Dendritic cell treated with granulocyte-macrophage colony-stimulating factor and Interleukin-4, amounts not matched to agents 40 ng/mL and 50 ng/mL, for 4 days (primary cell): ENCODE measurements around the gene SLC16A9.
A peak's percentile ranks its signal among the peaks of the same experiment; 100 is the strongest.
"Not testable (repeated sequence)": the region's sequence is repeated elsewhere in the genome, so short reads cannot be mapped to it uniquely, and the experiment has no call there.

ENCODE experiments used
- H3K27ac Mint-ChIP-seq: one replicate; pipeline ENCODE4 v1.8.0; 2022; ENCODE audit warnings: mild to moderate bottlenecking, mixed read lengths
- H3K27me3 Mint-ChIP-seq: one replicate; pipeline ENCODE4 v1.8.0; 2022; ENCODE audit warnings: mild to moderate bottlenecking, mixed read lengths
- H3K36me3 Mint-ChIP-seq: one replicate; pipeline ENCODE4 v1.8.0; 2022; ENCODE audit warnings: low read depth, mixed read lengths
- H3K4me1 Mint-ChIP-seq: one replicate; pipeline ENCODE4 v1.8.0; 2022; ENCODE audit warnings: low read depth, mixed read lengths
- H3K4me3 Mint-ChIP-seq: one replicate; pipeline ENCODE4 v1.8.0; 2022; ENCODE audit warnings: mild to moderate bottlenecking, moderate library complexity, mixed read lengths
- H3K9me3 Mint-ChIP-seq: one replicate; pipeline ENCODE4 v1.8.0; 2022; ENCODE audit warnings: mixed read lengths
- intact Hi-C: fragments of 100-400 bp; cut with micrococcal nuclease; formaldehyde crosslinking; loops from one replicate; pipeline ENCODE4 v1.15.0; 2022

Gene SLC16A9

DNA sequence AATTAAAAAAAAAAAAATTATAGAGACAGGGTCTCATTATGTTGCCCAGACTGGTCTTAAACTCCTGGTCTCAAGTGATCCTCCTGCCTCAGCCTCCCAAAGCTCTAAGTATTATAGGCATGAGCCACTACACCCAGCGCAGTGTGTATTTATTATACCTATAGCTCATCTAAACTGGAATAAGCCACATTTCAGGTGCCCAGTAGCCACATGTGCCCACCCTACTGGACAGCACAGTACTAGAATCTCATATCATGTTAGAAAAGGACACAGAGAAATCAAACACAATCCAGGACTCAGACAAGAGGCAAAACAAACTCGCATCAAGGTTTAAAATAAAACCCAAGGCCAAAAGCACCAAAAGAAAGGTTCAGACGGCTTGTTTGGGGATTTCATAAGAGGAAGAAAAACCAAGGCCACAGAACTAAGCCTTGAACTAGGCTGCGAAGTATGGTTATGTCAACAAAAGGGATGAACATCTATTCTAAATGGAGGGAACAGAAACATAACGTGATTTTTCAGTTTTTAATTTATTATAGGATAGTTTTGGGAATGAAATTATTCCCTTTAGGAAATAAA, 32.3 kb downstream of the SLC16A9 start:
- no peaks in the 10 kb centered on the region for H3K9me3 Mint-ChIP-seq
- no peak overlapping the region for H3K4me3 Mint-ChIP-seq
- H3K27ac Mint-ChIP-seq = no peak overlapping the region
- intact Hi-C loops = no loop called here
- no peaks in the 10 kb centered on the region for H3K4me1 Mint-ChIP-seq
- H3K36me3 Mint-ChIP-seq = no peaks in the 10 kb centered on the region
- no peaks in the 10 kb centered on the region for H3K27me3 Mint-ChIP-seq

DNA sequence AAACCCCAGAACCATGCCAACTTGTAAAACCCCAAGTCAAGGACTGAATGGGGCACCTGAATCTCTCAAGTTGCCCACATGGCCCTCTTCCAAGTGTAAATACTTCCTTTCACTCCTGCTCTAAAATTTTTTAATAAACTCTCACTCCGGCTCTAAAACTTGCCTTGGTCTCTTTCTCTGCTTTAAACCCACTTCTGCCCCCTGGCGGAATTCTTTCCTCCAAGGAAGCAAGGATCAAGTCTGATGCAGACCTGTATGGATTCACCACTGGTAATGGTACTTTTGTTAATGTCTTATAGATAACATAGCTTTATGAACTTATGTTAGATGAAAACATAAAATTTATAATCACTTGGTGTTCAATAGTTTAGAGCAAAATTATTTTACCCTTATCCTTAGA, 33.8 kb downstream of the SLC16A9 start:
- H3K4me1 Mint-ChIP-seq = no peaks in the 10 kb centered on the region
- no peaks in the 10 kb centered on the region for H3K9me3 Mint-ChIP-seq
- intact Hi-C loops = no loop called here
- H3K27me3 Mint-ChIP-seq = no peaks in the 10 kb centered on the region
- H3K27ac Mint-ChIP-seq = no peak overlapping the region
- H3K4me3 Mint-ChIP-seq = no peak overlapping the region
- H3K36me3 Mint-ChIP-seq = no peaks in the 10 kb centered on the region

- Mint-ChIP-seq H3K4me3 (no peak overlapping the region), H3K36me3 (no peaks in the 10 kb centered on the region), H3K4me1 (no peaks in the 10 kb centered on the region), H3K27me3 (no peaks in the 10 kb centered on the region), H3K27ac (no peak overlapping the region), H3K9me3 (no peaks in the 10 kb centered on the region)
- intact Hi-C loops = no loop called here
Observed at GRCh38 chr10:59674215-59674836, 35.3 kb downstream of the SLC16A9 start.

DNA sequence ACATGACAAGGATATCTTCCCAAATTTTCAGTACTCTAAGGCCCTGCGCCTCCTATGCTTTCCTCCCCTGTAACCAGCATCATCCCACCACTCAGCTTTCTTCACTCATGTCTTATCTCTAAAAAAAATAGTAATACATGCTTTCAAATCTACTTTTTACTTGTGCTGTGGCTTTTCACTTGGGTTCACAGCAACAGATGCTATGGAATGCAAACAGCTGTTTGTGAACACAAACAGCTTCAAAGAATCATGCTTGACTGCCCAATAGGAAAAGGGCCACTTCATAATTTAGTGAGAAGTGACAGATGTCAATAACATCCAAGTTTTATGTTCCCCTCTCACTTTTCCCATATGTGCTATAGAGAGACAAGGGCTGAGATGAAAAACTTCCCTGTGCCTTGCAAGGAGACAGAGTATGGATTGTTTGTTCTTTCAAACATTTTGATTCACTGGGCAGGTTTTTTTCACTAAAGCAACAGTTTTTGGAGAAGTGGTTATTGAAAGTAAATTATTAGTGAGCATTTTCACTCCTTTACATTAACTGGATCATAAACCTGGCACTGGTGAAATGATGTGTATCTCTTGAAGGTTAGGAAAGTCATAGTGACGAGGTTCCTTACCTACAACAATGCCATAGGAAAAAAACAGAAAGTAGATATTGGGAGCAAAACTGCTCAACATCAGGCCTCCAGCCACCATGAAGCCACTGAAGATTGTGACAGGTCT, 37.3 kb downstream of the SLC16A9 start:
- intact Hi-C loops = no loop called here
- Mint-ChIP-seq H3K27me3 (no peaks in the 10 kb centered on the region), H3K36me3 (no peaks in the 10 kb centered on the region), H3K4me1 (no peaks in the 10 kb centered on the region), H3K4me3 (no peak overlapping the region), H3K9me3 (no peaks in the 10 kb centered on the region), H3K27ac (no peak overlapping the region)

DNA sequence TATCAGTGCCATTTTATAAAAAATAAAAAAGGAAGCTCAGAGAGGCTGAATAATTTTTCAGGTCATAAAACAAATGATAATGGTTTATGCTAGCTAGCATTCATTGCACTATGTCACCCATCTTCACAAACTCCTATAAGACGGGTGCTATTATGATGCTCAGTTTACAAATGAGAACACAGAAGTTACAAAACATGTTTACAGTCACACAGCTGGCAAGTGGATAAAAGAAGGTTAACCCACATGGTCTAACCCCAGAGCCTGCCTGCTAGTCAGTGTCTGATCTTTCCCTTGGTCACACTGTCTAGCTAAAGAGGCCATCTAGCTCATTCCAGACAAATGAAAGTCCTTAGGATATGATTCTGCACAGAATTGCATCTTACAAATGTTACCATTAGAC, 39.4 kb downstream of the SLC16A9 start:
- H3K27ac Mint-ChIP-seq = no peak overlapping the region
- no peak overlapping the region for H3K4me3 Mint-ChIP-seq
- intact Hi-C loops = no loop called here
- no peaks in the 10 kb centered on the region for H3K27me3 Mint-ChIP-seq
- no peaks in the 10 kb centered on the region for H3K36me3 Mint-ChIP-seq
- no peaks in the 10 kb centered on the region for H3K9me3 Mint-ChIP-seq
- H3K4me1 Mint-ChIP-seq = no peaks in the 10 kb centered on the region

- Mint-ChIP-seq H3K27me3 (no peaks in the 10 kb centered on the region), H3K36me3 (no peaks in the 10 kb centered on the region), H3K4me3 (no peak overlapping the region), H3K9me3 (no peaks in the 10 kb centered on the region), H3K4me1 (no peaks in the 10 kb centered on the region), H3K27ac (no peak overlapping the region)
- intact Hi-C loops = no loop called here
Observed at GRCh38 chr10:59668096-59668495, 41.6 kb downstream of the SLC16A9 start.

DNA sequence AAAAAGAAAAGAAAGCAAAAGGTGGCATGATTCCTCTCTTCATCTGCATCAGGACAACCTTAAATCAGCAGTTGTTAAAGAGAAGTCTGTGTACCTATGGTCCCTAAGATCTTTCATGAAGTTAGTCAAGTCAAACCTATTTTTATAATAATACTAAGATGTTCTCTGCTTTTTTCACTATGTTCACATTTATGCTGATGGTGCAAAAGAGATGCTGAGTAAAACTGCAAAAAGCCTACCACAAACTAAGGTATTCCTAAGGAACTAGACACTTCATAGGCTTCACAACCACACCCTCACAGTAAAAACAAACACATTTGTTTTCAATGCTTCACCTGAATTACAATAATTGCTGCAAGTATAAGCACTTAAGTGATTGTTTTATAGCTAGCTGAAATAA, 43.3 kb downstream of the SLC16A9 start:
- H3K36me3 Mint-ChIP-seq = no peaks in the 10 kb centered on the region
- intact Hi-C loops = no loop called here
- H3K4me3 Mint-ChIP-seq = no peak overlapping the region
- H3K27me3 Mint-ChIP-seq = no peaks in the 10 kb centered on the region
- H3K4me1 Mint-ChIP-seq = no peaks in the 10 kb centered on the region
- no peaks in the 10 kb centered on the region for H3K9me3 Mint-ChIP-seq
- no peak overlapping the region for H3K27ac Mint-ChIP-seq

GRCh38 chr10:59663213-59663612, 46.4 kb downstream of the SLC16A9 start:
- H3K36me3 Mint-ChIP-seq, H3K4me1 Mint-ChIP-seq, H3K27me3 Mint-ChIP-seq, intact Hi-C loops, H3K27ac Mint-ChIP-seq, H3K4me3 Mint-ChIP-seq: not testable (repeated sequence)
- H3K9me3 Mint-ChIP-seq = peaks cover 11% of the 10 kb centered on the region

- H3K4me3 Mint-ChIP-seq = no peak overlapping the region
- no peaks in the 10 kb centered on the region for H3K27me3 Mint-ChIP-seq
- peaks cover 11% of the 10 kb centered on the region for H3K9me3 Mint-ChIP-seq
- no peak overlapping the region for H3K27ac Mint-ChIP-seq
- H3K4me1 Mint-ChIP-seq = peaks cover 8% of the 10 kb centered on the region
- intact Hi-C loops = no loop called here
- no peaks in the 10 kb centered on the region for H3K36me3 Mint-ChIP-seq
Observed at GRCh38 chr10:59657724-59658123, 51.9 kb downstream of the SLC16A9 start.

GRCh38 chr10:59655309-59655708, 54.3 kb downstream of the SLC16A9 start:
- no peaks in the 10 kb centered on the region for H3K27me3 Mint-ChIP-seq
- intact Hi-C loops = no loop called here
- peaks cover 8% of the 10 kb centered on the region for H3K4me1 Mint-ChIP-seq
- H3K36me3 Mint-ChIP-seq = no peaks in the 10 kb centered on the region
- no peak overlapping the region for H3K27ac Mint-ChIP-seq
- no peak overlapping the region for H3K4me3 Mint-ChIP-seq
- H3K9me3 Mint-ChIP-seq = peaks cover 9% of the 10 kb centered on the region

DNA sequence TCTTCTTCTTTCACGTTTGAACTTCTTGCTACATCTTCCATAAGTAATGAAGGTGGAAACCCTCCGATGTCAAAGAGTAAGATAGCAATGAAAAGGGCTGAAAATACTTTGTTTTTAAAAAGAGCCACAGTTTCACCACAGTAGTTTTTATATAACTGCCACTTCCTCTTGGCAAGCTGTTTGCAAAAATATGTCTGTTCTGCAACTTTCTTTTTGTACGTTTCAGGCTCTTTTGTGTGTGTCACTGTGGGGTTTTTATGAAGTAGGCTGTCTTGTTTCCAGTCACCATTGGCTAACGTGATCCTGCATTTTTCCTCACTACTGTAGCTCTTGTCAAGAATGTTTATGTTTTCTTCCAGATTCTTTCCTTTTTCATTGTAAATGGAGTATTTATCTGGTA, 55.6 kb downstream of the SLC16A9 start:
- no peaks in the 10 kb centered on the region for H3K9me3 Mint-ChIP-seq
- peaks cover 8% of the 10 kb centered on the region for H3K4me1 Mint-ChIP-seq
- no peak overlapping the region for H3K4me3 Mint-ChIP-seq
- peak overlapping the region; percentile 48 for H3K27ac Mint-ChIP-seq
- intact Hi-C loops = no loop called here
- no peaks in the 10 kb centered on the region for H3K36me3 Mint-ChIP-seq
- H3K27me3 Mint-ChIP-seq = no peaks in the 10 kb centered on the region

DNA sequence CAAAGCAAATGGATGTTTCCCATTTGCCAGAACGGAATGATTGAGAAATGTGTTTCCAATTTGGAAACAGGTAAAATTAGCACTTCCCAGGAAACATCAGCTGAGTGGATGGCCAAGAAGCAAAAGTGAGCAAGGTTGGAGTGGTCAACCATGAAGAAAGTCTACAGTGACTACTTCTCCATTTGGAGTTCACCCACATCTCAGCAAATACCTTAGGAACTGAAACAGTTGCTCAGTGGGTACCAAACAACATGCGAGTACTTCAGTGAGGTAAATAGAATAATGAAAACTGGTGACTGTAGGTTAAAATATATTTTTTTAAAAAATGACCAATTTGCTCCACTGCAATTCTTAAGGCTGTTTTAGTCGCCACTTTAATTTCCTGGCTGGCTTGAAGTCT, 57.7 kb downstream of the SLC16A9 start:
- Mint-ChIP-seq H3K4me3 (no peak overlapping the region), H3K27me3 (no peaks in the 10 kb centered on the region), H3K36me3 (no peaks in the 10 kb centered on the region), H3K4me1 (peaks cover 8% of the 10 kb centered on the region), H3K9me3 (no peaks in the 10 kb centered on the region), H3K27ac (no peak overlapping the region)
- intact Hi-C loops = no loop called here

GRCh38 chr10:59649606-59650346, 59.9 kb downstream of the SLC16A9 start:
- Mint-ChIP-seq H3K9me3 (peaks cover 14% of the 10 kb centered on the region), H3K36me3 (no peaks in the 10 kb centered on the region), H3K27me3 (no peaks in the 10 kb centered on the region), H3K4me3 (no peak overlapping the region), H3K4me1 (peaks cover 8% of the 10 kb centered on the region), H3K27ac (no peak overlapping the region)
- intact Hi-C loops = no loop called here

DNA sequence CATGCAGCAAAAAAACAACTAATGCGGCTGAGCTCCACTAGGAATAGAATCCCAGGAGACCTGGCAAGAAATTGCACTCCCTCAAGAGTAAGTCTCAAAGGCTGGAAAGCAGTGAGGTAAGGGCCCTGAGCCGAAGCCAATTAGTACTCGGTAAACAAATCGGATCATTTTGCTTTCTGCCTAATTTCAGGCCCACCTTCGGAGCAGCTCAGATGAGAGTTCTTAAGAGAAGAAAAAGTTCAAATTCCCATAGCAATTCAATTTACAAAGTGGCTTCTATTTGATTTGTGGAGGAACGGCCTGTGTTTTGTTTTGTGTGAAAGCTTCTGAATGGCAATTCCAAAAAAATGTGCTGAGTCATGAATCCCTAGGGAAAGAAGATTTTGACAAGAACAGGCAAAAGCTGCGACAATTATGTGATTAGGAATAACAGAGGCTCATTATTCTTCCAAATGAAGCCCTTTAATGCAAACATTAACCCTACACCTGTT, 60.9 kb downstream of the SLC16A9 start:
- H3K4me1 Mint-ChIP-seq = peaks cover 2% of the 10 kb centered on the region
- H3K27ac Mint-ChIP-seq = no peak overlapping the region
- intact Hi-C loops = no loop called here
- no peaks in the 10 kb centered on the region for H3K27me3 Mint-ChIP-seq
- peaks cover 25% of the 10 kb centered on the region for H3K9me3 Mint-ChIP-seq
- no peak overlapping the region for H3K4me3 Mint-ChIP-seq
- no peaks in the 10 kb centered on the region for H3K36me3 Mint-ChIP-seq
